Measurements from ENCODE around the gene DIRAS3.
"Not testable (repeated sequence)": the region's sequence is repeated elsewhere in the genome, so short reads cannot be mapped to it uniquely, and the experiment has no call there.

The DIRAS3 gene

DNA sequence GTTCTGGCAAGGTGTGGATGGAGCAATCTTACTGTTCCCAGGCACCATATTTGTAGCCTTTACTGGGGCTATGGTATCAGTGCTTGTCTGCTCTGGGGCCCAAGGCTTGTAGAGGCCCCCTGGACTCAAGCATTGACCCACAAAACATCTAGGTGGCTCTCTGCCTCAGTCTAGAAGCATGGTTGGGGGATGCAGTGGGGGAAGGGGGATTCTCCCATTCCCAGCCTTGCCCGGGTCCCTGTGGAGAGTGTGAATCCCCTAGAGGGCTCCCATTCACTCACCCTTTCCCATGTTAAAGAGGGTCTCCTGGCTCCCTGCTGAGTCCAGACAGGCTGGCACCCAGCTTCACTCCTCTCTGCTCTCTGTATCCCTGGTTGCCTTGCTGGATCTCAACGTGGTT is 28.2 kb upstream of the DIRAS3 start:
- DNase-seq (ENCODE audit: low read depth), result no peak
- H3K4me3 ChIP-seq (ENCODE audit: low read length), result no peak overlapping the region
- TF ChIP-seq, protein P1, sequence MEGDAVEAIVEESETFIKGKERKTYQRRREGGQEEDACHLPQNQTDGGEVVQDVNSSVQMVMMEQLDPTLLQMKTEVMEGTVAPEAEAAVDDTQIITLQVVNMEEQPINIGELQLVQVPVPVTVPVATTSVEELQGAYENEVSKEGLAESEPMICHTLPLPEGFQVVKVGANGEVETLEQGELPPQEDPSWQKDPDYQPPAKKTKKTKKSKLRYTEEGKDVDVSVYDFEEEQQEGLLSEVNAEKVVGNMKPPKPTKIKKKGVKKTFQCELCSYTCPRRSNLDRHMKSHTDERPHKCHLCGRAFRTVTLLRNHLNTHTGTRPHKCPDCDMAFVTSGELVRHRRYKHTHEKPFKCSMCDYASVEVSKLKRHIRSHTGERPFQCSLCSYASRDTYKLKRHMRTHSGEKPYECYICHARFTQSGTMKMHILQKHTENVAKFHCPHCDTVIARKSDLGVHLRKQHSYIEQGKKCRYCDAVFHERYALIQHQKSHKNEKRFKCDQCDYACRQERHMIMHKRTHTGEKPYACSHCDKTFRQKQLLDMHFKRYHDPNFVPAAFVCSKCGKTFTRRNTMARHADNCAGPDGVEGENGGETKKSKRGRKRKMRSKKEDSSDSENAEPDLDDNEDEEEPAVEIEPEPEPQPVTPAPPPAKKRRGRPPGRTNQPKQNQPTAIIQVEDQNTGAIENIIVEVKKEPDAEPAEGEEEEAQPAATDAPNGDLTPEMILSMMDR (conservative IDR thresholded peaks at IDR 0.05; ENCODE audit: low read length), result no peak

DNA sequence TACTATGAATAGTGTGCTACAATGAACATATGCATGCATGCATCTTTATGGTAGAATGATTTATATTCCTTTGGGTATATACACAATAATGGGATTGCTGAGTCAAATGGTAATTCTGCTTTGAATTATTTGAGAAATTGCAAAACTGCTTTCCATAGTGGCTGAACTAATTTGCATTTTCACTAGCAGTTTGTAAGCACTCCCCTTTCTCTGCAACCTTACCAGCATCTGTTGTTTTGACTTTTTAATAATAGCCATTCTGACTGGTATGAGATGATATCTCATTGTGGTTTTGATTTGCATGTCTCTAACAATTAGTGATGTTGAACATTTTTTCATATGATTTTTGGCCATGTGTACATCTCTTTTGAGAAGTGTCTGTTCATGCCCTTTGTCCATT is 24.0 kb upstream of the DIRAS3 start:
- no peak for DNase-seq (ENCODE audit: low read depth)
- TF ChIP-seq, protein P1 (conservative IDR thresholded peaks at IDR 0.05; ENCODE audit: low read length), result no peak
- no peak overlapping the region for H3K4me3 ChIP-seq (ENCODE audit: low read length)

DNA sequence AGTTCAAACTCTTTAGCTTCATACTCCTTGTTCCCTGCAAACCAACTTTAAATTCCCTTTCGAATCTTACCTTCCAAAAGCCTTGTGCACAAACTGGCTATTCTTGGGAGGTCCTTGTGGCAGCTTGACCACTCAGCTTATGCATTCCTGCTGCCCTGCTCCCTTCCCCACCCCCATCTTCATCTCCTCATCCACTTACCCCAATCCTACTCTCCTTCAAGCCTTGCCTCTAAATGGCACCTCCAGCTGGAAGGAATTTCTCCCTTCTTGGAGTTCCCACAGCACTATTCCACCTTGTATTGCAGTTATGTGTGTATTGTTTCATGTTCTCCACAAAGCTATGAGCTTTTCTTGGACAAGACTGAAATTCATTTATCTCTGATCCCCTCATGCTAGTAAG is 15.3 kb upstream of the DIRAS3 start:
- no peak for DNase-seq (ENCODE audit: low read depth)
- H3K4me3 ChIP-seq (ENCODE audit: low read length), result no peak overlapping the region
- TF ChIP-seq, protein P1 (conservative IDR thresholded peaks at IDR 0.05; ENCODE audit: low read length), result no peak

DNA sequence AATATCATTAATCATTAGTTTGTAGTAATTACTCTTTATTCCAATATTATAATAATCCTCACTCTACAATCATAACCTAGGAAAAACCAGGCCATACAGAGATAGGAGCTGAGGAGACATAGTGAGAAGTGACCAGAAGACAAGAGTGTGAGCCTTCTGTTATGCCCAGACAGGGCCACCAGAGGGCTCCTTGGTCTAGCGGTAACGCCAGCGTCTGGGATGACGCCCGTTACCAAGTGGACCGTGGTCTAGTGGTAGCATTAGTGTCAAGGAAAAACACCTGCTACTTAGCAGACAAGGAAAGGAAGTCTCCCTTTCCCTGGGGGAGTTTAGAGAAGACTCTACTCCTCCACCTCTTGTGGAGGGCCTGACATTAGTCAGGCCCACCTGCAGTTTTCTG is 7.6 kb upstream of the DIRAS3 start:
- not testable (repeated sequence) for H3K4me3 ChIP-seq (ENCODE audit: low read length); DNase-seq (ENCODE audit: low read depth)

DNA sequence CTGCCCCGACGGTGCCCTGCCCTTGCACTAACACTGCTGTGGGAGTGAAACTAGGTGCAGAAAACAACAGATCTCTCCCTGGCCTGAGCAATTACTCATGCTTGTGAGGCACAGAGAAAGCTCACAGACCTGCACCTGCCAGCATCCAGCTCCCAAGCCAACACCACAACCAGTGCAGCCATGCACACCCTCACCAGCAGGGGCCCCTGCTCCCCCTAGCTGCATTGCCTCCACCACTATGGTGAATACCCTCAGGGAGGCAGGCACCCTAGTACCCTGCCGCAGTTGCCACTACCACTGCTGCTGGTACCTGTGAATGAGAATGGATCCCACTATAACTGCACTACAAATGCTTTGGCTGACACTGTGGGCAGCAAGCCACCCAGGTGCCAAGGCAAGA is 7.1 kb upstream of the DIRAS3 start:
- TF ChIP-seq, protein P1 (conservative IDR thresholded peaks at IDR 0.05; ENCODE audit: low read length), result no peak
- DNase-seq (ENCODE audit: low read depth), result no peak

DNA sequence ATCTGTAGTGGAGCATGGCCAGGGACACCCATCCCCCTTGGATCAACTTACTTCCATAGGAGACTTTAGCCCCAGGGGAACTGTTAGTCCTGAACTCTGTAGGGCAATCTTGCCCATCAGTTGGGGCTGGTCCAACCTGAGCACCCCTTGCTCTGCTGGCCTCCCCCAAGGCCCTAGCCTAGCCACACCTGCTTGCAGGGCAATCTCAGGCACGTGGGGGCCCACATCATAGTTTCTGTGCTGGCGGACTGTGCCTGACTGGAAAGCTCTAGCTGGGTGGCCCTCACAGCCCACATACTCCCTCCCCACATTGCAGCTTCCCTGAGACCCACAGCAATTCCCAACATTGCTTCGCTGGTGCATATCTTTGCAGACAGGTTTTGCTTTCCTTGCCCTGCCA is 6.6 kb upstream of the DIRAS3 start:
- H3K4me3 ChIP-seq (ENCODE audit: low read length), result no peak overlapping the region
- TF ChIP-seq, protein P1 (conservative IDR thresholded peaks at IDR 0.05; ENCODE audit: low read length), result no peak
- DNase-seq (ENCODE audit: low read depth), result no peak

More for the DNA sequence above, 7.1 kb upstream of the DIRAS3 start:
- H3K4me3 ChIP-seq (ENCODE audit: low read length), result no peak overlapping the region

DNA sequence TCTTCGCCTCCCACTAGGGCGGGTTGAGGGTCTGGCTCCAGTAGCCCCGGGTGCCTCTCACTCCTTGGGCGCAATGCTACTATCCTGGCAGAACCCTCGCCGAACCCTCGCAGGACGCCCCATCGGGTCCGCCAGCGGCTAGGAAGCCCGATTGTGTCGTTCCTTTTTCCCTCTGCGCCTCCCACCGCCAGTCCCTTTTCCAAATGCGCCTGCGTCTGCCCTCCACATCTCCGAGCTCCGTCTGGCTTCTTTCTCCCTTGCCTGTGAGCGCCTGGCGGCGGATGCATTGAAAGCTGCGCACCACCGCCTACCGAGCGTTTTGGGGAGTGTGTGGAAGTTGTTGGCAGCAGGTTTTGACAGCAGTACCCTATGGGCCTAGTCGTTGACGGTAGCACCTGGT is 1.0 kb upstream of the DIRAS3 start:
- DNase-seq (ENCODE audit: low read depth), result peak; percentile 73
- TF ChIP-seq, protein P1 (conservative IDR thresholded peaks at IDR 0.05; ENCODE audit: low read length), result peak; percentile 66
- peak overlapping the region; percentile 67 for H3K4me3 ChIP-seq (ENCODE audit: low read length)

DNA sequence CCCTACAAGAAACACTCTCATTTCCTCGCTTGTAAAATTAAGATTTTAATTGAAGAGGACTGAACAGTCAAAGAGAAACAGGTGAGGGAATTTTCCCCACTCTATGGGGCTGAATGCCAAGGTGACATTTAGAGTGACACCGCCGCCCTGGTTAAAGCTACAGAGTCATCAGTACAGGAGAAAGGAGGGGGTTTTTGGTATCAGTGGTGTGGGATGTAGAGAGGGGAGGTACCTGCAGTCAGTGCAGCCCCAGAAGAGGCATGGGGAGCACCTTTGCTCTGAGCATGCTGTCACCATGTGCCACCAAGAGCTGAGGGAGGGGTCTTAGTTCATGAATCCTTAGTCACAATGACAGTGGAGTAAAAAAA is 2.8 kb downstream of the DIRAS3 start:
- H3K4me3 ChIP-seq (ENCODE audit: low read length), result no peak overlapping the region
- DNase-seq (ENCODE audit: low read depth), result no peak
- TF ChIP-seq, protein P1 (conservative IDR thresholded peaks at IDR 0.05; ENCODE audit: low read length), result no peak
